RWPE1 (cell line): ENCODE data around the gene SERPINA3.
"Not testable (repeated sequence)": the region's sequence is repeated elsewhere in the genome, so short reads cannot be mapped to it uniquely, and the experiment has no call there.

ENCODE experiments used
- CTCF ChIA-PET: fragments of 350-600 bp; sonication (Branson Sonifier 250); formaldehyde crosslinking; extraction: SDS; loops from one replicate; lab custom pipeline; 2021; lab: Yijun Ruan, JAX
- POLR2A ChIA-PET: fragments of 400-600 bp; formaldehyde crosslinking; extraction: SDS; loops from one replicate; lab custom pipeline; 2020; ENCODE audit warnings: antibody characterized with exemption; ENCODE audit not compliant: low non-redundant PET; lab: Yijun Ruan, JAX
- DNase-seq: peaks from one replicate; pipeline ENCODE4 v3.0.0; 2012; ENCODE audit warnings: low spot score
- H3K27ac ChIP-seq: fragments of 450-650 bp; 2 replicates; pipeline ENCODE4 v1.5.1; 2017
- CTCF ChIP-seq: fragments of 450-650 bp; conservative IDR thresholded peaks from 2 replicates; pipeline ENCODE4 v1.5.1; 2017; ENCODE audit warnings: low read depth, mild to moderate bottlenecking

Gene SERPINA3

GRCh38 chr14:94575730-94576585 is 36.2 kb upstream of the SERPINA3 start:
- DNase-seq = no peak
- TF ChIP-seq CTCF = no peak
- POLR2A ChIA-PET = no interaction called here
- CTCF ChIA-PET = interaction anchor here (0.6 kb wide), 1 partner anchor 1475 kb away, joined by 3 read pairs; no protein-coding TSS in a partner anchor
- H3K27ac ChIP-seq = no peak overlapping the region

GRCh38 chr14:94577472-94577871 is 34.7 kb upstream of the SERPINA3 start:
- CTCF ChIA-PET, DNase-seq, POLR2A ChIA-PET, H3K27ac ChIP-seq: not testable (repeated sequence)

GRCh38 chr14:94578712-94579111 is 33.5 kb upstream of the SERPINA3 start:
- TF ChIP-seq CTCF = no peak
- DNase-seq = no peak
- ChIA-PET CTCF (interaction anchor here (1.0 kb wide), 1 partner anchor 8 kb away, joined by 4 read pairs; no protein-coding TSS in a partner anchor), POLR2A (no interaction called here)
- no peak overlapping the region for H3K27ac ChIP-seq

GRCh38 chr14:94581127-94581999 is 30.8 kb upstream of the SERPINA3 start, which contains the start of gene SERPINA5:
Gene SERPINA5, plus strand, starts transcription at chr14:94581426. Its CDS starts 5,937 bp downstream, at chr14:94587363.
- no peak within 1 kb of the TSS for H3K27ac ChIP-seq
- TF ChIP-seq CTCF = no peak
- POLR2A ChIA-PET = no interaction called here
- no peak for DNase-seq
- CTCF ChIA-PET = no interaction called here

GRCh38 chr14:94582199-94582750 is 29.9 kb upstream of the SERPINA3 start:
- POLR2A ChIA-PET = no interaction called here
- no peak for DNase-seq
- no peak for TF ChIP-seq CTCF
- CTCF ChIA-PET = no interaction called here
- H3K27ac ChIP-seq = no peak overlapping the region

GRCh38 chr14:94582851-94583250 is 29.3 kb upstream of the SERPINA3 start:
- TF ChIP-seq CTCF = no peak
- no peak overlapping the region for H3K27ac ChIP-seq
- CTCF ChIA-PET = no interaction called here
- no peak for DNase-seq
- POLR2A ChIA-PET = no interaction called here
